ENCODE data around the gene GSTP1. TPM values are rescaled to one million over a fixed set of nuclear protein-coding genes. Genes with fewer than 3 reads are reported as not detected.

GSTP1 gene
- total RNA-seq, 3 donors from 2014 or later = 284 to 441 (median 325) TPM

DNA sequence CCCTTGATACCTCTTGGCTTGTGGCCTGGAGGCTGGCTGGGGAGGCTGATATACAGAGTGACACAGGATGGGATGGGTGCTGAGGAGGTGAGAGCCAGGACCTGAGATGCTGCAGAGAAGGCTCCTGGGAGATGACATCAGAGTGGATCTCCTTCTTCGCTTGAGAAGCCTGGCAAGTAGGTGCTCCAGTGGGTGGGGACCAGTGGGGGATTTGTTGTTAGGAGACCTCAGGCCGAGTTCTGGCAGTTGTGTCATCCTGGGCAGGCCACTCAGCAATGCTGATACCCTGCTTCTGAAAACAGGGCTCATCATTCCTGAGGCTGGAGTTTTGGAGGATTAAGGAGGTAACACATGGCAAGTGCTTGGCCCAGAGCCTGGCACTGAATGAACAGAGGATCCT lies 21.2 kb downstream of the GSTP1 start:
- Histone ChIP-seq H3K36me3 (ENCODE audit: low read depth) (no peaks in the 10 kb centered on the region), H3K4me1 (ENCODE audit: low read depth) (peaks cover 8% of the 10 kb centered on the region), H3K9me3 (no peaks in the 10 kb centered on the region), H3K4me3 (no peak overlapping the region)
- TF ChIP-seq CTCF (IDR thresholded peaks at IDR 0.05) = no peak
- DNase-seq = no peak
- no peak for ATAC-seq
- intact Hi-C loops (cut with DNase I, micrococcal nuclease) = no loop called here

DNA sequence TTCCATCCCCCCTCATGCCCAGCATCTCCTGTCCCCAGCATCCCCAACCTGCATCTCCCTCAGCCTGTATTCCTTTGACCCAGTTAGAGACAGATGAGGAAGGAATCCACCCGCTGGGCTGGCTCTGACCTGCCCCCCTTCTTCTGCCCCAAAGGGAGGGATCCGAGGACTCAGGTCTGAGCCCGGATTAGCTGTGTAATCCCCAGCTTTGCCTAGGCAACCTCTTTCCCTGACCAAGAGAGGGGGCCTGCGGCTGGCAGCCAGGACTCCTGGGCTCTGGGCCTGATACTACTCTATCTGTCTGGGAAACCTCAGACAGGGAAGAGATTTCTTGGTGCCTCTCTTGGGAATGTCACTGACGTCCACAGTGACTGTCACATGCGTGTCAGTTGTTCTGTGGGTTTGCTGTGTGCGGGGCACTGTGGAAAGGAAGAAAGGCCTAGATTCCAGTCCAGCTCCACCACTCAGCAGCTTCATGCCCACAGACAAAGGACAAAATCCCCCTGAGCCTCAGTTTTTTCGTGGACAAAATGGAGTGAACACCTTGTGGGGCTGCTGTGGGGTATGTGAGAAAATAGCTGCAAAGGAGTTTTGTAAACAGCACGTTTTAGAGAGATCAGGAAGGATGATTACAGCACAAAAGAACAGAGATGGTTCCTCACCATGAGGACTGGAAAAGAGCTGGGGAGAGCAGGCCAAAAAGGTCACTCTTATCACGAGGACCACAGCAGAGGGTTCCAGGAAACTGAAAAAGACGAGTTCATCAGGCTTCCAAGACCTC lies 21.8 kb downstream of the GSTP1 start:
- DNase-seq = no peak
- no peaks in the 10 kb centered on the region for H3K36me3 ChIP-seq (ENCODE audit: low read depth)
- TF ChIP-seq CTCF (IDR thresholded peaks at IDR 0.05) = no peak
- H3K4me3 ChIP-seq = no peak overlapping the region
- peaks cover 8% of the 10 kb centered on the region for H3K4me1 ChIP-seq (ENCODE audit: low read depth)
- H3K9me3 ChIP-seq = no peaks in the 10 kb centered on the region
- intact Hi-C loops (cut with DNase I, micrococcal nuclease) = no loop called here
- no peak for ATAC-seq

GRCh38 chr11:67606093-67606491 lies 22.5 kb downstream of the GSTP1 start:
- DNase-seq (peak in 1 of 3 donors; percentile 60), ATAC-seq (peak; percentile 32)
- no peak for TF ChIP-seq CTCF (IDR thresholded peaks at IDR 0.05)
- H3K4me3 ChIP-seq = no peak overlapping the region
- intact Hi-C loops (cut with DNase I, micrococcal nuclease) = no loop called here
- no peaks in the 10 kb centered on the region for H3K9me3 ChIP-seq
- H3K36me3 ChIP-seq (ENCODE audit: low read depth) = no peaks in the 10 kb centered on the region
- H3K4me1 ChIP-seq (ENCODE audit: low read depth) = peaks cover 8% of the 10 kb centered on the region

- peak; percentile 98 for DNase-seq
- Histone ChIP-seq H3K4me1 (ENCODE audit: low read depth) (peaks cover 8% of the 10 kb centered on the region), H3K9me3 (no peaks in the 10 kb centered on the region), H3K36me3 (ENCODE audit: low read depth) (no peaks in the 10 kb centered on the region), H3K4me3 (peak within 1 kb of the TSS; percentile 72)
- ATAC-seq = peak; percentile 99
- TF ChIP-seq CTCF (IDR thresholded peaks at IDR 0.05) = peak; percentile 70
- intact Hi-C loops (cut with DNase I, micrococcal nuclease) = no loop called here
Observed at GRCh38 chr11:67606492-67607295, 23.1 kb downstream of the GSTP1 start, which contains the start of gene NDUFV1. TSS of gene NDUFV1 (plus strand) at chr11:67606936. CDS start at chr11:67607005, 69 bp downstream.

GRCh38 chr11:67607507-67607906 lies 23.9 kb downstream of the GSTP1 start:
- TF ChIP-seq CTCF (IDR thresholded peaks at IDR 0.05) = no peak
- no peaks in the 10 kb centered on the region for H3K9me3 ChIP-seq
- H3K36me3 ChIP-seq (ENCODE audit: low read depth) = peaks cover 4% of the 10 kb centered on the region
- H3K4me3 ChIP-seq = peak overlapping the region; percentile 72
- DNase-seq (no peak), ATAC-seq (no peak)
- intact Hi-C loops (cut with DNase I, micrococcal nuclease) = no loop called here
- H3K4me1 ChIP-seq (ENCODE audit: low read depth) = peaks cover 8% of the 10 kb centered on the region
